HG02763 (cell line): Measurements from ENCODE around the gene GSTCD.
"Not testable (repeated sequence)": the region's sequence is repeated elsewhere in the genome, so short reads cannot be mapped to it uniquely, and the experiment has no call there.

Source experiments
- ATAC-seq: cut with Tn5 transposase; IDR thresholded peaks from one replicate; pipeline ENCODE4 v1.9.1; 2021; ENCODE audit warnings: mild to moderate bottlenecking, moderate library complexity; ENCODE audit not compliant: unreplicated experiment

The GSTCD gene

DNA sequence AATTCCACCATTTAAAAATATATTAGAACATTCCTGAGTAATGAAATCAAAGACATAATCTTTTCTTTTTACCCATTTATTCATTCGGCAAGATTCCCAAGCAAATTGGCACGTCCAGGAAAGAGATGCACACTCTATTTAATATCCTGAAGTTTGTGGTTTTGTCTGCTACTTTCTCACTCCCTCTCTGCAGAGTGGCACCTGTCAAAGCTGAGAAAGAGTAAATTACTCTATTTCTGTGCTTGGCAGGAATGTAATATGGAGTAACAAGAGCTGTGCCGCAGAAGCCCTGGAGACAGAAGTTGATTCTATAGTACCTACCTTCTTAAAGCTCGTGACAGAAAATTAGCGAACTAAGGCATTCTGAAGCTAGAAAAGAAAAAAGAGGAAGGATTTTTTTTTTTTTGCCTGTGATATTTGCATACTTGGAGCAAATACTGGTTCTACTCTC, 5.5 kb downstream of the GSTCD start:
- ATAC-seq, result peak; percentile 69

DNA sequence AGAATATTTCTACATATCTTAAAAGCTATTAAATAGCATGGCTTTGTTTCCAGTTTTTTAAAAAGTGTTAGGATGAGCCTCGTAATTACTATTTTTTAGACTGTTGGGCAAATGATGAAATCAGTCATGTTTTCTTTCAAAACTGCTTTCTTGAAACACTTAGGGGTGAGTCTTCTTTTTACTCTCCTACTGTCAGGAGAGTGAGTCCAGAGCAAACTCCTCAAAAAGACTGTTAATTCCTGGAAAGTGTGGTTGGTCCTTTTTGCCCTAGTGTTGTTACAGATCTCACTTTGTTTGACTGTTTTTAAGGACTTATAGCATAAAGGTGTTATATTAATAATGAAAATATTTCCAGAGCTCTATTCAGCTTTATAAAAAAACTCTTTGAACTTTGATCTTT, 6.3 kb downstream of the GSTCD start:
- ATAC-seq, result no peak

DNA sequence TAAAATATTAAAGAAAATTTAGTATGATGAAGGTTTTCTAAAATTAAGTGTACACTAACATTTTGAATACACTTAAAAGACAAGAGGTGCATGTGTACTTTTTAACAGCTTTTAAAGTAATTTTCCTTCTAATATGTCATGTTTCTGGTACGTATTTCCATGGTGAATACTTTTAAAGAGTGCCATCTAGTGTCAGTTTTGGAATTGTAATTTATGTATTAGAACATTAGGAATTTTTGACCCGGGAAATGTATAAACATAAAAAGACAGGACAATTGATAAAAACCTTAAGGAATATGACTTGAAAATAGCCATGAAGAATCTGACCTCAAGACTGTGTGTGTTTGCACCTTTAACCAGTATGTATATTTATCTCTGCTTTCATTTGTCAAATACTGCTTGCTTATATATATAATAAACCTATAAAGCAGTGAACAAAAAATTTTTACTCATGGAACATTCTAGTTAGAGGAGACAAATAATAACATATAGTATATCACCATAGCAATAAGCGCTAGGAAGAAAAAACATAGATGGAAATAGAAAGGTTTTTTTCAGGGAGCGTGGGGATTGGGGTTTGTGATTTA, 7.2 kb downstream of the GSTCD start:
- ATAC-seq, result no peak

DNA sequence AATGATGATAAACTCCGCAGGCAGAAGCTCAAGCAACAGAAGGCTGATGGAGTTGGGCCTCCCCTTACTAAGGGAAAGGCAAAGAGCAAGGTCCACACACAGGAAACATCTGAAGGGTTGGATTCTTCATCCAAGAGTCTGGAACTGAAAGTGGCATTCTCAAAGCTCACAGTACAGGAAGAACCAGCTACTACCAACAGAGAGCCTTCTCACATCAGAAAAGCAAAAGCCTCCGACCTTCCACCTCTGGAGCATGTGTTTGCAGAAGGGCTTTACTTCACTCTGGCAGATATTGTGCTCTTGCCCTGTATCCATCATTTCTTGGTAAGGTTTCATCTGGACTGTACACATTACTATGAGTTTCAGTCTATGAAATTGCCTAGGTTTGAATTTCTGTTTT, 10.6 kb downstream of the GSTCD start:
- ATAC-seq, result no peak

DNA sequence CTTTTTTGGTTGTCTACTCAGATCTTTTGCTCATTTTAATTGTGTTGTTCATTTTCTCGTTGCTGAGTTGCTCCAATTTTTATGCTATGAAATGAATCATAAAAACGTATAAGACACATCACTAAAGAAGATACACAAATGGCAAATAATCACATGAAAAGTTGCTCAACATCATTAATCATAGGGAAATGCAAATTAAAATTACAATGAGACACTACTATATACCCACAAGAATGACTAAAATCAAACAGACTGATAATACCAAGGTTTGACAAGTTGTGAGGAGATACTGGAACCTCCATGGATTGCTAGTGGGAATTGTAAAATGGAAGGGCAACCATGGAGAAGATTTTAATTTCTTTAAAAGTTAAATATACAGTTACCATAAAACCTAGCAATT, 17.0 kb downstream of the GSTCD start:
- no peak for ATAC-seq

DNA sequence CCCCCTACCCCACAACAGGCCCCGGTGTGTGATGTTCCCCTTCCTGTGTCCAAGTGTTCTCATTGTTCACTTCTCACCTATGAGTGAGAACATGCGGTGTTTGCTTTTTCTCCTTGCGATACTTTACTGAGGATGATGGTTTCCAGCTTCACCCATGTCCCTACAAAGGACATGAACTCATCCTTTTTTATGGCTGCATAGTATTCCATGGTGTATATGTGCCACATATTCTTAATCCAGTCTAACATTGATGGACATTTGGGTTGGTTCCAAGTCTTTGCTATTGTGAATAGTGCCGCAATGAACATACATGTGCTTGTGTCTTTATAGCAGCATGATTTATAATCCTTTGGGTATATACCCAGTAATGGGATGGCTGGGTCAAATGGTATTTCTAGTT, 21.3 kb downstream of the GSTCD start:
- ATAC-seq, result not testable (repeated sequence)

DNA sequence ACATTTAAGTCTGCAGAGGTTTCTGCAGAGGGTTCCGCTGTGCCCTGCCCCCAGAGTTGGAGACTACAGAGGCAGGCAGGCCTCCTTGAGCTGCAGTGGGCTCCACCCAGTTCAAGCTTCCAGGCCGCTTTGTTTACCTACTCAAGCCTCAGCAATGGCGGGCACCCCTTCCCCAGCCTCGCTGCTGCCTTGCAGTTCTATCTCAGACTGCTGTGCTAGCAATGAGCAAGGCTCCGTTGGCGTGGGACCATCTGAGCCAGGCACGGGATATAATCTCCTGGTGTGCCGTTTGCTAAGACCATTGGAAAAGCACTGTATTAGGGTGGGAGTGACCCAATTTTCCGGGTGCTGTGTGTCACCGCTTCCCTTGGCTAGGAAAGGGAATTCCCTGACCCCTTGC, 26.6 kb downstream of the GSTCD start:
- ATAC-seq, result not testable (repeated sequence)

DNA sequence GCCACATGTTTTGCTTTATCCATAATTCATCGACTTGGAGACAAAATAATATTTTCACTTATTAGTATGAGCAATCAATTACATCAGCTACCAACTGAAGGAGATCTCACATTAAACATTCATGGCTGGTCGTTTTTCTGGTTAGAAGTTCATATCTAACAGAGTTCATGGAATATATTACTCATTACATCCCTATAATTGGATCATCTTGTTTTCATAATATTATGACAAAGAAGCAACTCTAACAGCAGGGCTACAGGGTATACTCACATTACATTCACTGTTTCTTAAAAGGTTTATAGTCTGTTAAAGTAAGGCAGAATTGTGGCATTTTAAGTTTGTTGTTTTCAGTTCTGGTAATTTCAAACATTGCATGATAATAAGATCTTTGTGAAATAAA, 33.0 kb downstream of the GSTCD start:
- ATAC-seq, result no peak

DNA sequence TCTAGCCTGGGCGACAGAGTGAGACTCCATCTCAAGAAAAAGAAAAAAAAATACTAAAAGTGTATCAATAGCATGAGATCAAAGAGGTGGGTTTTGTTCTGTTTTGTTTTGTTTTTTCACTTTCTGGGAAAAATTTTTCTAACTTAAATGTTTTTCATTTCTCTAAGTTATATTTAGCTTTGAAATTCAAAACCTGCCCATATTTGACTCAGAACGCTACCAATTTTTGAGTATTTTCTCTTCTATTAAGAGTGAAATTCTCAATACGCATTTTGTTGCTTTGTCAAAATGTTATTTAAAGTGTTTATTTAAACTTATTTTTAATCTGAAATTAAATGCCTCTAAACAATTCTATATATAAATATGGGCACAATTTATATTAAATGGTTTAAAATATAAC, 39.6 kb downstream of the GSTCD start:
- ATAC-seq, result no peak

DNA sequence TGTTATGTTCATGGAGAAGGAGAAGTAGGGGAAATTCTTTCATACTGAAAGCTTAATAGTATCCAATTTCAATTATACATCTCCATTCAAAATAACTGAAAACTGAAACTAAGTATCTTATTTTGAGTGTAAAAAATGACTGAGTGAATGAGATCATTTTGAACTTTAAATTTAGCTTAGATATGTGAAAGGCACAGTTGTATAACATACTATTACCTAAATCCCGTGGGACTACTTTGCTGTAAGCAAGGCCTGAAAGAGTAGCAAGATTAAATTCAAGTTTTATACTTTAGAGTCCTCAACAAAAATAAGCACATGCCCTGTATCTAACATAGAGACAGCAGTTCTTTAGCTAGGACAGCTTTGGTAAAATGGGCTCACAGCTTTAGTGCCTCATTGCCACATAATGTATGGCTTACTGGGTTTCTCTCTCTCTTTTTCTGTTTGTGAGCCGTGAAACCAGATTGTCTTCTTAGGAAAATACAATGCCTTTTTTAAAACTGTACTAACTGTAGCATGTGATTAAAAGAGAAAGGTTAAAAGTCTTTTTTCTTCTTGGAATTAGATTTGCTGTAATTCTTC, 43.2 kb downstream of the GSTCD start:
- no peak for ATAC-seq

DNA sequence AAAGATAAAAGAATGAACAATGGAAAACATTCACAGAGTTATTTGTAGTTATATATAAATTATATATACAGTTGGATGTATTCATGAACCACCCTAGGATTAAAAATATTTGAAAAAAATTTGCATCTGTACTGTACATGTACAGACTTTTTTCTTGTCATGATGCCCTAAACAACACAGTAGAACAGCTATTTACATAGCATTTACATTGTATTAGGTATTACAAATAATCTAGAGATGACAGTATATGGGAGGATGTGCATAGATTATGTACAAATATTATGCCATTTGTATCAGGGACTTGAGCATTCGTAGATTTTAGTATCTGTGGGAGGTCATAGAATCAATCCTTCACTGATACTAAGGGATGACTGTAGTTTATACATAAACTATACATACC, 44.8 kb downstream of the GSTCD start:
- ATAC-seq, result no peak

DNA sequence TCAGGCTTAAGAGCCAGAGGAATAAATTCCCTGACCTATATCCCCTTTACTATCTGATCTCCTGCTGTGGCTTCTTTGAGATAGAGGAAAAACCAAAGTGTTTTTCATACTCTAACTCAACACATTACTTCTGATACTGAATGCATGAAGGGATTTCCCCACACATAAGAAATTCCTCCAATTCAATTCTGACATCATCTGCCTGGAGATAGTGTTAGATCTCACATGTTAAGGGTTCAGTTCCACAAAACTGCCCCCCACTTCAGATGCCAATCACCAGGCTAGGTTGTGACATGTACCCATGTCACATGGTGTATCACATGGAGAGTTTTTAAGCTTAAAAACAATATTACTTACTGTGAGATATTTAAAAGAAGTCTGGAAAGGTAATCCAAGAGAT, 46.8 kb downstream of the GSTCD start:
- ATAC-seq, result no peak

DNA sequence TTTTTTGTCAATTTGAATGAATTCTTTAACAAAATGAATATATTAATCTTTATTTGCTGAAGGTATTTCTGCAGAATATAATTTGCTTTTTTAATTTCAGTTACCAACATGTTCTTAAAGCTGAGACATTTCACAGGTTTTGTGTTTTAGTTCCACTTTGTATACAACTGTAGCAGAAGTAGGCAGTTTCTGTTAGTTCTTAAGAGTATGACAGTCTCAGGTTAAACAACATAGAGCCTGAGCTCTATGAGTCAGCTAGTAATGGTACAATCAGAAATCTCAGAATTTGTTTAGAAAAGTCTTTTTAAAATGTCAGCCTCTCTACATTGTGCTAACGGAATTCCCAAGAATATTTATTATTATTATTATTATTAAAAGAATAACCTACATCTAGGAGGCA, 50.4 kb downstream of the GSTCD start:
- no peak for ATAC-seq

DNA sequence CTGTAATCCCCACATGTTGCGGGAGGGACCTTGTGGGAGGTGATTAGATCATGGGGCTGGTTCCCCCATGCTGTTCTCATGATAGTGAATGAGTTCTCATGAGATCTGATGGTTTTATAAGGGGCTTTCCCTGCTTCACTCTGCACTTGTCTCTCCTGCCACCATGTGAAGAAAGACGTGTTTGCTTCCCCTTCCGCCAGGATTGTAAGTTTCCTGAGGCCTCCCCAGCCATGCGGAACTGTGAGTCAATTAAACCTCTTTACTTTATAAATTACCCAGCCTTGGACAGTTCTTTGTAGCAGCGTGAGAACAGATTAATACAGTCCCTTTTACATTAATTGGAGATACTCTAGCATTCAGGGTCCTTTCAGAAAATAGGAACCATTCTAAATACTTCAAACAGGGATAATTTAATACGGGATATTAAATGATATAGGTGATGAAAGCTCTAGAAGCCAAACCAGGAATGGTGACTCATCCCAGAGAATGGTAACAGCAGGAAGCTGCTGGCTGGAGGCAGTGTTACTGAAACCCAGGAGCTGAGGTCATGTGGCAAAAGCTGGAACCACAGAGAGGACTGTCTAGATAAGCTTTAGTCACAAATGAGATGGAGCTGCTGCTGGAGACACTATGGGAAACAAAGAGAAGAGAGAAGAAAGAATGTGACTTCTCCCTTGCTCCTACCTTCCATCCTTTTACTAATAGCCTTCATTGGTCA, 57.3 kb downstream of the GSTCD start:
- ATAC-seq, result no peak

DNA sequence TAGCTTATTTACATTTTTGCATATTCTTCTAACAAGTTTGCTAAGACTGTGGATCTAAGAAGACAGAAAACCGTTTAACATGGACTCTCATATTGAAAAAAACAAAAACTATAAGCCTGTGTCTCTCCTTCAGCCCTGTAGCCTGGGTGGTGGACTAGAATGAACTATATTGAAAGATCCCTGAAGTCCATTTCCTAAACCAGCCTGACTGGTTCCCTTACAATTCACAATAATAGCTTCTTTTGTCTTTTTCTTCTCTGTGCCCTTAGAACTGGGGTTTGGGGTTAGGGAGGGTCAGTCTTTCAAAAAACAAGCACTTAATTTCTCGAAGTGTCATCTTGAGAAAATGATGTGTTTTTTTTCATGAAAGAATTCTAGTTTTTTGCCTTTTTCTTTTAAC, 59.0 kb downstream of the GSTCD start:
- ATAC-seq, result no peak

DNA sequence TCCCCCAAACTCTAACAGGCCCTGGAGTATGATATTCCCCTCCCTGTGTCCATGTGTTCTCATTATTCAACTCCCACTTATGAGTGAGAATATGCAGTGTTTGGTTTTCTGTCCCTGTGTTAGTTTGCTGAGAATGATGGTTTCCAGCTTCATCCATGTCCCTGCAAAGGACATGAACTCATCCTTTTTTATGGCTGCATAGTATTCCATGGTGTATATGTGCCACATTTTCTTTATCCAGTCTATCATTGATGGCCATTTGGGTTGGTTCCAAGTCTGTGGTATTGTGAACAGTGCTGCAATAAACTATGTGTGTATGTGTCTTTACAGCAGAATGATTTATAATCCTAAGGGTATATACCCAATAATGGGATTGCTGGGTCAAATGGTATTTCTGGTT, 61.9 kb downstream of the GSTCD start:
- not testable (repeated sequence) for ATAC-seq

DNA sequence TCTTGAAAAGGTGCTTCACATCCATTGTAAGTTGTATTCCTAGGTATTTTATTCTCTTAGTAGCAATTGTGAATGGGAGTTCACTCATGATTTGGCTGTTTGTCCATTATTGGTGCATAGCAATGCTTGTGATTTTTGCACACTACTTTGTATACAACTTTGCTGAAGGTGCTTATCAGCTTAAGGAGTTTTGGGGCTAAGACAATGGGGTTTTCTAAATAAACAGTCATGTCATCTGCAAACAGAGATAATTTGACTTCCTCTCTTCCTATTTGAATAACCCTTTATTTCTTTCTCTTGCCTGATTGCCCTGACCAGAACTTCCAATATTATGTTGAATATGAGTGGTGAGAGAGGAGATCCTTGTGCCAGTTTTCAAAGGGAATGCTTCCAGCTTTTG, 63.5 kb downstream of the GSTCD start:
- ATAC-seq, result not testable (repeated sequence)

DNA sequence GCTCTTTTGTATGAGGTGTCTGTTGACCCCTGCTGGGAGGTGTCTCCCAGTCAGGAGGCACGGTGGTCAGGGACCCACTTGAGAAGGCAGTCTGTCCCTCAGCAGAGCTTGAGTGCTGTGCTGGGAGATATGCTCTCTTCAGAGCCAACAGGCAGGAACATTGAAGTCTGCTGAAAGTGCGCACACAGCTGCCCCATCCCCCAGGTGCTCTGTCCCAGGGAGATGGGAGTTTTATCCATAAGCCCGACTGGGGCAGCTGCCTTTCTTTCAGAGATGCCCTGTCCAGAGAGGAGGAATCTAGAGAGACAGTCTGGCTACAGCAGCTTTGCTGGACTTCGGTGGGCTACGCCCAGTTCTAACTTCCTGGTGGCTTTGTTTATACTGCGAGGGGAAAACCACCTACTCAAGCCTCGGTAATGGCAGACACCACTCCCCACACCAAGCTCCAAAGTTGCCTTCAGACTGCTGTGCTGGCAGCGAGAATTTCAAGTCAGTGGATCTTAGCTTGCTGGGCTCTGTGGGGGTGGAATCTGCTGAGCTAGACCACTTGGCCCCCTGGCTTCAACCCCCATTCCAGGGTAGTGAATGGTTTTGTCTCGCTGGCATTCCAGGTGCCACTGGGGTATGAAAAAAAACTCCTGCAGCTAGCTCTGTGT, 67.3 kb downstream of the GSTCD start:
- ATAC-seq, result not testable (repeated sequence)

DNA sequence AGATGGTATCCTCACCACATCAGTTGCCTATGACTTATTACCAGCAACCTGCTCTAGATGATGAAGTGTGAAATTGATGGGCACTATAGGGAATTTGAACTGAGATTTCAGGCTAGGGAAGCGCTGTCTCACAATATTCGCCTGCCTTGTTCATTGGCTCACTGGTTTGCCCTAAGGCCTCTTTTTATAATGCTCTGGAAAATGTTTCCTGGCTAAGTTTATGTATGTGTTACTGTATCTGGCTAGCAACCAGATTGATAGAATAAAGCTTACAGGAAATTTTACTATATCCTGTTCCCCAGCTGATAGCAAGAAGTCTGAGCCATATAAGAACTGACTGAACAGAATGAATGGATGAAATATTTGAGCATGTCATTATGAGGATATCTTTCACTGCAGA, 71.6 kb downstream of the GSTCD start:
- ATAC-seq, result no peak

DNA sequence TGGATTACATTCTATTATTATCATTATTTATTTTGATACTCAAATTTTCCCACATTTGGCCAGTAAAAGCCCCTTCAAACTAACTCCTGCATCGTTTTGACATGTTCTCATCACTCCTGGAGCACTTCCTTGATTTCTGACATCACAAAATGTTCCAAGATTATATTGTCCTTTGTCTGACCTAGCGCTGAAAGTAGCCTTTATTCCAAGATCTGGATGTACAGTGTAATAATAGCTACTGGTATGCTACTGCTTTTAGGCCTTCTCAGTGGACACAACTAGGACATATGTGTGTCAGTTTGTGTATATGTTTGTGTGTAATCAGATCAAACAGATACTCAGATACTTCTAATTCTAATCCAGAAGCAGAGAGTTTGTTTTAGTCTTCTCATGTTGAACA, 76.2 kb downstream of the GSTCD start:
- no peak for ATAC-seq

DNA sequence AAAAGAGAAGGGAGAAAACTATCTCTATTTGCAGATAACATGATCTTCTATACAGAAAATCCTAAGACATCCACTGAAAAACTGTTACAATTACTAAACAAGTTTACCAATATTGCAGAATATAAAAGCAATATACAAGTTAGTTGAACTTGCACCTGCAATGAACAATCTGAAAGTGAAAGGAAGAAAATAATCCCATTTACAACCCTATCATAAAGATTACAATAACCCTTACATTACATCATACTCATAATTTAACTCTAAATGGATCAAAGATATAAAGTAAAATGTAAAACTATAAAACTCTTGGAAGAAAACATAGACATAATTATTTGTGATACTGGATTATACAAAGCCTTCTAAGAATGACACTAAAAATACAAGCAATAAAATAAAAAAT, 77.2 kb downstream of the GSTCD start:
- ATAC-seq, result no peak

DNA sequence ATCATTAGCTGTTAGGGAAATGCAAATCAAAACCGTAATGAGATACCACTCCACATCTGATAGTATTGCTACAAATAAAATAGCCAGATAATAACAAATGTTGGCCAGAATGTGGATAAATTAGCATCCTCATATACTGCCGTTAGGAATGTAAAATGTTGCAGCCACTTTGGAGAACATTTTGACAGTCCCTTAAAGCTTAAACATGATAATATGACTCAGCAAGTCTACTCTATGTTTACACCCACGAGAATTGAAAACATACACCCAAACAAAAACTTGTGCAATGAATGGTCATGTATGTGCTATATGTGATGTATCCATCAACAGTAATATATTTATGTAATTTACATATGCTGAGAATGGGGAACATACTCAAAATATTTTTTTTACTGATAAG, 78.2 kb downstream of the GSTCD start:
- ATAC-seq, result no peak
